Kidney glomerular epithelial cell (primary cell): Measurements from ENCODE around the gene CCT8L2.
"Not testable (repeated sequence)": the region's sequence is repeated elsewhere in the genome, so short reads cannot be mapped to it uniquely, and the experiment has no call there.

ENCODE experiments used
- DNase-seq: peaks from one replicate; lab custom pipeline; 2025; lab: John Stamatoyannopoulos, UW

Gene CCT8L2

GRCh38 chr22:16592710-16593109, at the start of gene CCT8L2:
Gene CCT8L2 (minus strand): TSS chr22:16592810. CDS start chr22:16592550, 260 bp downstream.
- DNase-seq = not testable (repeated sequence)

DNA sequence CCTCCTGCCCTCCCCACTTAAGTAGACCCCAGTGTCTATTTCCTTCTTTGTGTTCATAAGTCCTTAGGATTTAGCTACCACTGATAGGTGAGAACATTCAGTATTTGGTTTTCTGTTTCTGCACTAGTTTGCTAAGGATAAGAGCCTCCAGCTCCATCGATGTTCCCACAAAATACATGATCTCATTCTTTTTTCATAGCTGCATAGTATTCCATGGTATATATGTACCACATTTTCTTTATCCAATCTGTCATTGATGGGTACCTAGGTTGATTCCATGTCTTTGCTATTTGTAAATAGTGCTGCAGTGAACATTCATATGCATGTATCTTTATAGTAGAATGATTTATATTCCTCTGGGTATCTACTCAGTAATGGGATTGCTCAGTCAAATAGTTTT, 42.8 kb upstream of the CCT8L2 start:
- not testable (repeated sequence) for DNase-seq

DNA sequence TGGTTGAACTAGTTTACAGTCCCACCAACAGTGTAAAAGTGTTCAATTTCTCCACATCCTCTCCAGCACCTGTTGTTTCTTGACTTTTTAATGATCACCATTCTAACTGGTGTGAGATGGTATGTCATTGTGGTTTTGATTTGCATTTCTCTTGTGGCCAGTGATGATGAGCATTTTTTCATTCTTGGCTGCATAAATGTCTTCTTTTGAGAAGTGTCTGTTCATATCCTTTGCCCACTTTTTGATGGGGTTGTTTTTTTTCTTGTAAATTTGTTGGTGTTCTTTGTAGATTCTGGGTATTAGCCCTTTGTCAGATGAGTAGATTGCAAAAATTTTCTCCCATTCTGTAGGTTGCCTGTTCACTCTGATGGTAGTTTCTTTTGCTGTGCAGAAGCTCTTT, 41.5 kb upstream of the CCT8L2 start:
- not testable (repeated sequence) for DNase-seq

DNA sequence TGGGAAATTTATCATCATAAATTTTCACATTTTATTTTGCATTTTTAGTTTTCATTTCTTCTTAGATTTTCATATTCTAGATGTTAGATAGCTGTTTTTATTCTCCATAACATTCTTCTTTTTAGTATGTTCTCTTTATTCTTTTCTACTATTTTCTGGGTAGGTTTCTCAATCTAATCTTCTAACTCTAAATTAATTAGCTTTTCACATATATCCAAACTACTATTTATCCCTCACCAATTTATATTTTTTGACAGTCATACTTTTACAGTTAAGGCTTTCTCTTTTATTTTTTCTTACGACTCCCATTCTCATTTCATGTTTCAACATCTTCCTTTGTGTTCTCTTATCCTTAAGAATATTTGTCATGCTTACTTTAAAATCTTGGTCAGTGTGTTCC, 35.9 kb upstream of the CCT8L2 start:
- not testable (repeated sequence) for DNase-seq

GRCh38 chr22:16625018-16625417, 32.4 kb upstream of the CCT8L2 start:
- DNase-seq = not testable (repeated sequence)

DNA sequence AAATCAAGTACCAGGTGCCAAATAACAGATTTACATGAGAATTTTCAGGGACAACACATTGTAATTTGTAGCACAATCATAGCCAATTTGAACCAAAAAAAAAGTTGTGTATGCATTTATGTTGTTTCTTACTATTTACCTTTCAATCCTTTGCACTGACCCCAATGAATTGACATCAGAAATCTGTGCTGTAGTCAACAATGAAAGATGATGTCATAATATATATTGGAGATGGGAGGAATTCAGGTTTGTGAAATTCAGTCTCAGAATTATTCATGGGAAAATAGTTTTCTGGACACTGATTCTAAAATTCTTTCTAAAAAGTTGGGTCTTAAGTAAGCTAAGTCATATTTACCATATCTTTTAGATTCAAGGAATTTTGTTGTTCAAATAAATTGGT, 31.0 kb upstream of the CCT8L2 start:
- not testable (repeated sequence) for DNase-seq

DNA sequence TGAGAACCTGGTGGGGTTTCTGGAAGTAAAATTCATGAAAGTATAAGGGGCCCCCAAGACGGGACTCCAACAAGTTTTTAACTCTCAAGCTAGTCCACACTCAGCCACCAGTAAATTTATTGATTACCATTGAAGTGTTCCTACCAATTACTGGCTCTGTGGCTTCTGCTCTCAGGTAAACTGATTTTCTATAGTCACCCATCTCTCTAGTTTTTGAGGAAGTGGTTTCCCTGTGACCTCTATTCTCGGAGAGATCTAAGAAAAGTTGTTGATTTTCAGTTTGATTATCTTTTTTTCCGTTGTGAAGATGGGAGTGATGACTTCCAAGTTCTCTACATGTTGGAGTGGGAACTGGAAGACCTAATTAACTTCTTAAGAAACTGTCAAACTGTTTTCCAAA, 24.9 kb upstream of the CCT8L2 start:
- not testable (repeated sequence) for DNase-seq

DNA sequence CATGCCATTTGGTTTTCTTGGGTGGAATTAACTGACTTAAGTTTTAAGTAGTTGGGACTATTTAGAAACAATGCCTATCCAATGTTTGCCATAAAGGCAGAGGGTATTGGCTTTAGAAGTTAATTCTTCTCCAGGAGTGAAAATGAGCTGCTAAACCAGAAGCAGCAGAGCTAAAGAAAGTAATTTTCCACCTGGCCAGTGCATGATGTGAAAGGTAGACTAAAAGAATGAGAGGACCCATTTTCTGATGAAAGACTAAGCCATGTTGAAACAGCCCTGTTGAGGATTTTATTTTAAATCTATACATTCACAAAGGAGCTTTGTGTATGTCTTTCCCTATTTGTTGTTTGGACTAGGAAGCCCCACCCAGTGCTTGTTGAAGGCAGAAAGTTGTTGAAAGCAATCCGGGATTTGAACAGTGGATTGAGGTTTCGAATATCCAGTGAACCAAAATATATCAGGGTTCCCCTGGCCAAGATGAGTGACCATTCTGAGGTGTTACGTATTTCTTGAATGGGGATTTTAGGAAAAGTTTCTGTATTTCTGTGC, 23.9 kb upstream of the CCT8L2 start:
- not testable (repeated sequence) for DNase-seq

GRCh38 chr22:16615606-16616245, 23.1 kb upstream of the CCT8L2 start:
- DNase-seq = not testable (repeated sequence)

DNA sequence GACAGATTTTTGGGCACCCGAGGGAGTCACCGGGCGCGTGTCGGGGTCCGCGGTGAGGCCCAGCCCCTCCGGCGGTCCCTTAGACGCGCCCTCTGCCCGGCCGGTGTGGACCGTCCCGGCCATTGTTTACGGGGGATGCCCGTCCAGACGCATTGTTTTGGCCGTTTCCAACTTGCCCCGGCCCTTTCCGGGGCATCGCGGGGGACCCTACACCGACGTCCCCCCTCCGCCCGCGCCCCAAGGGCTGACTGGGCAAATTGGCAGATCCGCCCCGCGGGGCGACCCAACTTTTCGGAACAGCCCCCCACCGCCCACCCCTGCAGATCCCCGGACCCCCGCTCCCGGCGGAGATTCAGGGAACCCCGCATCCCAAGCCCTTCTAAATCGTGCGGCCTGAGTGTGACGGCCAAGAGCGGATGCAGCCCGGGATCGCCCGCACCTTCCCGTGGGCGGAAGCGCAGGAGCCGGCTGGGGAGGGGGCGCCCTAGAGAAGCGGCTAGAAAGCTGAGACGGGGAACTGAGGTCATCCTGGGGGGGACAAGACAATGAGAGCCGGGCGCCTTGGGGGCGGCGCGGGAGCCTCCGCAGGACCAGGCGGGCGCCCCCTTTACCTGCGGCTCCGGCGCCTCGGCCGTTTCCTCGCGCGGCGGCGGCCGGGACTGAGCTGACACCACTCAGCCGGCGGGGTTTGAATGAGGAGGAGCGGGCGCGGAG, 17.1 kb upstream of the CCT8L2 start:
- no peak for DNase-seq

DNA sequence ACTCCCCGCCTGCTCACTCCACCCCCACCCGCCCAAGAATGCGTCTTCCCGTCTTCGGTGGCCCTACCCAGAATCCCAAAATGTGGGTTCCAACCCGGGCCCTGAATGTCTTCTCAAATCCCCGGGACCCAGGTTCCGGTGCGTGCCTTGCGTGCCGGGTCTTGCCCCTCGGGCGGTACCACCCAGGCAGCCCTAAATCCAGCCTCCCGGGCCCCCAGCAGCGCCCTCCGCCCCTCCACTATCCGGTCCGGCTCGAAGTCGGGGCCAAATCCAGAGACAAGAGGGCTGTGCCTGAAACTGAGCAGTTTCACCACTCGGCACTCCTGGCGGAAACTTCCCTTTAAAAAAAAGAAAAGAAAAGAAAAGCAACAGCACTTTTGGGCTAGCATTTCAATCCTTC, 16.3 kb upstream of the CCT8L2 start:
- DNase-seq = no peak

DNA sequence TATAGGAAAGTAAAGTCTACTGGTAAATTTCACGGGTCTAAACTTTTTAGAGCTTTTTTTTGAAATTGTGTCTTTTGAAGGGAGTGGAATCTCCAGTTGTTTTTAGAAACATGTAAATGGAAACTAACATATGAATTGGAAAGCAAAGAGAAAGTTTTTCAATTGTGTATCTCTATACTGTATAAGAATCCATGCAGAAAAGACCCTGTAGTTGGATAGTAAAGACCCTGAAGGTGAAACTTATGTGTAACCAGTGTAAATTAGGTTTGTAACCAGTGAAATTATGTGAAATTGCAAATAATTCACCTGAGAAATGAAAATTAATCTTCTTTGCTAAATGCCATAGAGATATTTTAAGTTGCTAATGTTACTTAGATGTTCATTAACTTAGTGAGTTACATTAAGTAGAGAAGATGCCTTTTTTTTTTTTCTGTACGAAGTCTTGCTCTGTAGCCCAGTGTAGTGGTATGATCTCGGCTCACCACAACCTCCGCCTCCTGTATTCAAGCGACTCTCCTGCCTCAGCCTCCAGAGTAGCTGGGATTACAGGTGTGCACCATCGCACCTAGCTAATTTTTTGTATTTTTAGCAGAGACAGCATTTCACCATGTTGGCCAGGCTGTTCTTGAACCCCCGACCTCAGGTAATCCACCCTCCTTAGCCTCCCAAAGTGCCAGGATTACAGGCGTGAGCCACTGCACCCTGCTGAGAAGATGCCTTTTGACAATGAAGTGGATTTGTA, 11.8 kb upstream of the CCT8L2 start:
- not testable (repeated sequence) for DNase-seq

DNA sequence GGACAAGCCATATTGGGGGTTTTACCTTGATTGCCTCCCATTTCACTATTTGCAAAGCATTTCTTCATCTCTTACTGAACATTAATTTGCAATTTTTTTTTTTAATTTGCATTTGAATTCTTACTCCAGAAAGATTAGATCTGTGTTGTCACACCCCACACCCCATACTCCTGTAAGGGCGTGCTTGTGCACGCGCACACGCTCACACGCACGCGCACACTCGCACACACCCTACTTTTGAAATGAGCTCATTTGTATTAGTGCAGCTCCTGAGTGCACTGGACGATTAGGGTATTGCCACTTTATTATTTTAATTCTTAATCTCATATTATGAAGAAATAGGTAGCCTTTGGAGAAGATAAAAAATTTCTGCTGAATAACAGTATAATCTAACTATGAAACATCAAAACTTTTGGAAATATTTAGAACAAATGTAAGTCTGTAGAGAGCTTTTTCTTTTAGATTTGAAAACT, 11.2 kb upstream of the CCT8L2 start:
- not testable (repeated sequence) for DNase-seq

DNA sequence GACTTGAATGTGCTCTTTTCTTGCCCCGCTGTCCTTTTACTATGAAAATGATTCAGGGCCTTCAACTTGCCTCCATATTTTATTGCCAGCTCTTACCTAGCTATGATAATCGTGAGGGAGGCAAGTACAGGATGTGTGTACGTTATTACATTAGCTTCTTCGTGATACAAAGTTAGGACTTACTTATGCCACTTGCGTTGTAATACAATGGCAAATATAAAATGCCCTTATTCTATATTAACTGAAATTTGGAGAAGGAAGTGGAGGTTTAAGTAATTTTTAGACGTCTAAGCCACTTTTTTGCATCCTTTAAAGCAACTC, 10.8 kb upstream of the CCT8L2 start:
- no peak for DNase-seq

DNA sequence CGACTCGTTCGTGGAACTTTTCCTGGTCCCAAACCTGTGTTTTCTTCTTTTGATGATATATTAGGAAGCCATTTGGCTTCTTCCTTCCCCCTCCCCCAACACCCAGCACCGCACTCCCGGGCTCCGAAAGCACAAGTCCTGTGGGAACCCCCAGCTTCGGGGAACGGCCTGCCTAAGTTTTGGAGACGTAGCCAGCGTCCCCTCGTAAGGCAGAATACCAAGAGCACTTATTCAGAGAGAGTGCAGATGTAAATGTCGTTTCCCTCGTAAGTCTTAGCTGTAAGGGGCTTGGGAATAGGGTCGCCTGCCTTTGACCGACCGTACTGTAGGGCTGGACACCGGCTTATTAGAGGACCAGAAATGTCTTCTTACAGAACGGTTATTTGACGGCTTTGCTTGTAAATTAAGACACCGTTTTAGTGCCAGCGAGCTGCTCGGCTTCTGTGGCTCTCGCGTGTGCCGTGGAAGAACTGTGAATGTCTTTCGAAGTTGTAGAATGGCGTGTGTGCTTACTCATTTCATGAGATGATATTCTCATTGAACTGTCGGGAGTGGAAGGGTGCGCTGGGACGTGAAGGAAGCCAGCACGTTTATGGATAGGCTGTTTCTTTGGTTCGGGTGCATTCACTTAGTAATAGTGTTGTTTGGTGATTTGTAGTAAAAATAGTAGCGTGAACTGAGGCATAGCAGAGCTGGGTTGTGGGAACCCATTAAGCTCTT, 10.3 kb upstream of the CCT8L2 start:
- not testable (repeated sequence) for DNase-seq

GRCh38 chr22:16602224-16602727, 9.7 kb upstream of the CCT8L2 start:
- not testable (repeated sequence) for DNase-seq

GRCh38 chr22:16601437-16602223, 9.0 kb upstream of the CCT8L2 start:
- DNase-seq = no peak

DNA sequence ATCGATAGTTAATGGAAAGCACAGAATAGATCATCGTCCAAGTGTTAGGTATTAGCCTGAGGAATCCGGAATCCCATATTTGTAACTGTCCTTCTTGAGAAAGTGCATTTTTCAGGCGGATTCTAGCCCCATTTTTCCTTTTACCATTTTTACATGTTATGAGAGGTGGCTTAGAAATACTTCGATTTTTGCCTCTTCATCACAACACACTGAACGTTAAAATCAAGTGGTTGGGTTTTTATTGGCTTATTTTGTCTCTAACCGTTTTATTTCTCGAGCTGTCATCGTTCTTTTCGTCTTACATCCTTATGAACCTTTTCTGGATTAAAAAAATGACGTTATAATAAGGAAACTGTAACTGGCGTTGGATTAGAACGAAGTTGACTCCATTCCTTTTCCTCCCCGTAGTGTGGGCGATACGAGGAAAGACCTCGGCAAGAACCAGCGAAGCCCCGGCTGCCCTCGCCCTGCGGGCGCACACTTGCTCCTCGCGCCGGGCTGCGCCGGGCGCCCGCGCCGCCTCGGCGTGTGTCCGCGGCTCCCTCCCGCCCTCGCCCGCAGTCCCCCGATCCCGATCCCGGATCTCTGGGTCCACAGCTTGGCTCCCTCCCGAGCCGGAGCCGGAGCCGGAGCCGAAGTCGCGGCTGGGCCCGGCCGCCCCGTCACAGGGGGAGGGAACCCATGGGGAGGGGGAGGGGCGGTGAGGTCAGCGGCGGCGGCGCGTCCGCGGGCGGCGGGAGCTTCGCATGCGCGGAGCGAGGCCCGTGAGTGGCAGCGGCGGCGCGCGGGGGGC, 8.2 kb upstream of the CCT8L2 start:
- DNase-seq = not testable (repeated sequence)

DNA sequence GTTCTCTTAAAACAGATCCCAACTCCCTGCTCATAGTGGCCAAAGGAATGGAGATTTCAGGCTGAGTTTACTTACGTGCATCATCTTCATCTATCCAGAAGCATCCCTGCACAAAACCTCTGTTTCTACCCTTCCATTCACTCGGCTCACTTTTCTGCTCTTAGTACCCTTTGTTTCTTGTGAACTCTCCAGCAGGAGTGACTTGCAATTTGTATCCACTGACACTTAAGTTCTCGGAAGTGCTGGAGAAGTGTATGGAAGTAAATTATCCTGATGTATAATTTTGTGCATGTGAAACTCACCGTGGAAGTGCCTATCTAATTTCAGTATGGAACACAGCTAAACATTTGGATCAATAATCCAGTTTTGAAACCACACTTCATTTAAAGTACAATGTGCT, 7.0 kb upstream of the CCT8L2 start:
- DNase-seq = not testable (repeated sequence)

DNA sequence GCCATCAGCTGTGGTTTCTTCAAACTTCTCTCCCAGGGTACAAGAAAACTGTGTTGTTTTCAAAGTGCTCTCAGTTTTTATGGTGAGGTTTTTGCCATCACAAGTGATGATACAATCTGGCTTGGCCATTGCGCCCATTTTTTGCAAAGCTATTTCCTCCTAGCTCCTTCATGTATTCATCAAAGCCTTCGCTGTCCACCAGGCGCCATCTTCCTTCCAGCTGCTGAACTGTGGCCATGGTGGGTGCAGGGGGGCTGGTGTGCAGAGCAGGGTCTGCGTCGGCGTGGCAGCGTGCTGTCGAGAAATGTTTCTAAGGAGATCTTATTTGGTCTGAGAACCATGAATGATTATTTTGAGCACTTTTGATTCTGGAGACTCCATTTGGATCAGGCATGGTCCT, 2.6 kb upstream of the CCT8L2 start:
- DNase-seq = not testable (repeated sequence)
